H1 (cell line): ENCODE results near the gene RNF215. TPM values are rescaled to one million over a fixed set of nuclear protein-coding genes. Genes with fewer than 3 reads are reported as not detected.

Source experiments
- CTCF ChIA-PET: fragments of 300-600 bp; sonication (Branson Sonifier 250); formaldehyde crosslinking; loops from one replicate; lab custom pipeline; 2021; ENCODE audit not compliant: partially characterized antibody; lab: Charles Lee
- POLR2A ChIA-PET: fragments of 300-600 bp; sonication (Branson Sonifier 250); formaldehyde crosslinking; loops from one replicate; lab custom pipeline; 2021; ENCODE audit warnings: inconsistent platforms; ENCODE audit not compliant: partially characterized antibody; lab: Charles Lee
- DNase-seq, 2 experiments: peaks; one replicate each; pipeline versions ENCODE4 v3.0.0 to v3.0.0-alpha.2; 2010 to 2022; ENCODE audit warnings: low spot score in 2 of 2, low read depth in 1 of 2, mixed read lengths in 1 of 2
- FAIRE-seq: peaks from 2 replicates; lab custom pipeline; 2011; peaks lifted over from hg19 to GRCh38; lab: Jason Lieb, UNC
- H2AFZ ChIP-seq: 2 replicates; pipeline ENCODE4 v1.8.1; 2012; ENCODE audit warnings: low read length, inconsistent platforms
- H2AK5ac ChIP-seq: 2 replicates; pipeline ENCODE4 v1.6.1; 2013; ENCODE audit warnings: low read depth, low read length
- H2BK120ac ChIP-seq: replicated peaks from 2 replicates; pipeline ENCODE3; 2013; ENCODE audit warnings: low read depth, low read length, inconsistent platforms
- H2BK12ac ChIP-seq: 2 replicates; pipeline ENCODE4 v1.6.1; 2013; ENCODE audit warnings: low read depth, low read length
- H2BK15ac ChIP-seq: 2 replicates; pipeline ENCODE4 v1.6.1; 2013; ENCODE audit warnings: low read length
- H2BK20ac ChIP-seq: 2 replicates; pipeline ENCODE4 v1.6.1; 2013; ENCODE audit warnings: low read length
- H2BK5ac ChIP-seq: 2 replicates; pipeline ENCODE4 v1.6.1; 2013; ENCODE audit warnings: low read depth, low read length
- H3K14ac ChIP-seq: 2 replicates; pipeline ENCODE4 v1.6.1; 2013; ENCODE audit warnings: inconsistent platforms; ENCODE audit not compliant: insufficient read length
- H3K18ac ChIP-seq: 2 replicates; pipeline ENCODE4 v1.6.1; 2013; ENCODE audit warnings: low read length; ENCODE audit errors: extremely low read depth
- H3K23ac ChIP-seq: 2 replicates; pipeline ENCODE4 v1.6.1; 2013; ENCODE audit warnings: inconsistent platforms; ENCODE audit not compliant: insufficient read length
- H3K23me2 ChIP-seq: 2 replicates; pipeline ENCODE4 v1.6.1; 2013; ENCODE audit warnings: low read depth, low read length
- H3K27ac ChIP-seq: 2 replicates; pipeline ENCODE4 v1.6.1; 2011; ENCODE audit warnings: low read depth, low read length, inconsistent platforms
- H3K27me3 ChIP-seq, 4 experiments: replicated peaks in 1 of 4; 1 replicate in 1 of 4; 2 replicates in 3 of 4; pipeline versions ENCODE4 v1.6.1 to v1.8.1; 2011 to 2013; ENCODE audit warnings: low read length in 3 of 4, mild to moderate bottlenecking in 3 of 4, inconsistent platforms in 2 of 4, mixed read lengths in 2 of 4, moderate library complexity in 1 of 4; ENCODE audit not compliant: control insufficient read depth in 3 of 4, insufficient read depth in 3 of 4; ENCODE audit errors: extremely low read depth in 1 of 4
- H3K36me3 ChIP-seq, 4 experiments: 2 replicates each; pipeline versions ENCODE4 v1.6.1 to v1.8.1; 2011 to 2013; ENCODE audit warnings: mild to moderate bottlenecking in 4 of 4, low read length in 3 of 4, moderate library complexity in 2 of 4, control low read depth in 1 of 4, inconsistent platforms in 1 of 4; ENCODE audit not compliant: insufficient read depth in 4 of 4, control insufficient read depth in 2 of 4
- H3K4ac ChIP-seq: replicated peaks from 2 replicates; pipeline ENCODE3; 2013; ENCODE audit warnings: low read length, low read depth, mixed read lengths, inconsistent platforms; ENCODE audit not compliant: insufficient read length
- H3K4me1 ChIP-seq, 4 experiments: replicated peaks in 1 of 4; 1 replicate in 1 of 4; 2 replicates in 3 of 4; pipeline versions ENCODE4 v1.6.1 to v1.8.1; 2011 to 2013; ENCODE audit warnings: low read length in 3 of 4, inconsistent platforms in 2 of 4, mixed read lengths in 1 of 4; ENCODE audit not compliant: insufficient read depth in 4 of 4, control insufficient read depth in 3 of 4
- H3K4me2 ChIP-seq, 2 experiments: 2 replicates each; pipeline versions ENCODE4 v1.6.1 to v1.8.1; 2011 to 2013; ENCODE audit warnings: low read depth in 2 of 2, low read length in 2 of 2, control low read depth in 1 of 2, inconsistent platforms in 1 of 2, mild to moderate bottlenecking in 1 of 2; ENCODE audit not compliant: insufficient read depth in 1 of 2
- H3K4me3 ChIP-seq, 4 experiments: fragments of 200-600, 300-600 bp in 1 of 4; sonication (generic), shearing (Covaris generic), sonication (Bioruptor Twin) in 1 of 4; 2 replicates each; pipeline versions ENCODE4 v1.5.1 to v1.8.1; 2011 to 2016; ENCODE audit warnings: low read length in 4 of 4, low read depth in 3 of 4, control low read depth in 2 of 4, inconsistent platforms in 2 of 4, mild to moderate bottlenecking in 2 of 4, mixed read lengths in 1 of 4, moderate library complexity in 1 of 4; ENCODE audit not compliant: insufficient read depth in 2 of 4; ENCODE audit errors: extremely low read depth in 1 of 4
- H3K56ac ChIP-seq: replicated peaks from 2 replicates; pipeline ENCODE3; 2013; ENCODE audit warnings: low read depth, mild to moderate bottlenecking, mixed read lengths, low read length, inconsistent platforms; ENCODE audit not compliant: insufficient read length
- H3K79me1 ChIP-seq: 2 replicates; pipeline ENCODE4 v1.6.1; 2013; ENCODE audit warnings: low read depth, low read length, control low read depth
- H3K79me2 ChIP-seq, 2 experiments: 2 replicates each; pipeline versions ENCODE4 v1.6.1 to v1.8.1; 2012 to 2013; ENCODE audit warnings: low read length in 2 of 2, mild to moderate bottlenecking in 2 of 2, inconsistent platforms in 1 of 2; ENCODE audit not compliant: insufficient read depth in 2 of 2, control insufficient read depth in 1 of 2
- H3K9ac ChIP-seq, 4 experiments: replicated peaks in 1 of 4; 1 replicate in 1 of 4; 2 replicates in 3 of 4; pipeline versions ENCODE4 v1.6.1 to v1.8.1; 2011 to 2013; ENCODE audit warnings: low read depth in 3 of 4, low read length in 3 of 4, control low read depth in 2 of 4, mild to moderate bottlenecking in 2 of 4, moderate library complexity in 2 of 4, inconsistent platforms in 1 of 4; ENCODE audit errors: extremely low read depth in 1 of 4
- H3K9me3 ChIP-seq, 2 experiments: 2 replicates each; pipeline versions ENCODE4 v1.6.1 to v1.8.1; 2012 to 2013; ENCODE audit warnings: mild to moderate bottlenecking in 2 of 2, moderate library complexity in 2 of 2, control low read depth in 1 of 2, inconsistent platforms in 1 of 2, low read depth in 1 of 2, low read length in 1 of 2, mixed read lengths in 1 of 2; ENCODE audit not compliant: insufficient read depth in 2 of 2
- H4K20me1 ChIP-seq, 2 experiments: replicated peaks in 1 of 2; 2 replicates each; pipeline versions ENCODE3 to v1.8.1; 2011 to 2013; ENCODE audit warnings: inconsistent platforms in 2 of 2, low read length in 2 of 2, mild to moderate bottlenecking in 1 of 2; ENCODE audit not compliant: insufficient read depth in 2 of 2, control insufficient read depth in 1 of 2
- H4K5ac ChIP-seq: 2 replicates; pipeline ENCODE4 v1.6.1; 2013; ENCODE audit warnings: low read length, low read depth, mixed read lengths, inconsistent platforms; ENCODE audit not compliant: insufficient read length
- H4K8ac ChIP-seq: 2 replicates; pipeline ENCODE4 v1.8.0; 2013; ENCODE audit warnings: mild to moderate bottlenecking, moderate library complexity, low read length, inconsistent platforms; ENCODE audit not compliant: insufficient read depth; ENCODE audit errors: extremely low read depth
- H4K91ac ChIP-seq: replicated peaks from 2 replicates; pipeline ENCODE3; 2013; ENCODE audit warnings: low read length, mixed read lengths, inconsistent platforms; ENCODE audit not compliant: insufficient read length
- CREB1 ChIP-seq: IDR thresholded peaks from 2 replicates; pipeline ENCODE4 v1.6.1; 2012; ENCODE audit warnings: inconsistent platforms
- NRF1 ChIP-seq: IDR thresholded peaks from 2 replicates; pipeline ENCODE4 v1.6.1; 2011; ENCODE audit warnings: mild to moderate bottlenecking, low read depth, low read length, improper control_type of control experiment
- POLR2AphosphoS5 ChIP-seq: IDR thresholded peaks from 2 replicates; pipeline ENCODE4 v1.6.1; 2011; ENCODE audit warnings: low read depth, low read length
- WGBS, 2 experiments: shearing (Covaris generic) in 1 of 2; methylation state at CpG; one replicate each; pipeline versions ENCODE4 v1.1.6 to v1.1.7; 2013 to 2015; ENCODE audit warnings: low lambda C conversion rate in 2 of 2, mixed read lengths in 2 of 2, inconsistent platforms in 1 of 2, low coverage in 1 of 2, missing lambda C conversion rate in 1 of 2; ENCODE audit not compliant: insufficient replicate concordance in 2 of 2, insufficient coverage in 1 of 2, insufficient read length in 1 of 2; ENCODE audit errors: extremely low coverage in 1 of 2, missing lambda C conversion rate in 1 of 2; 5-methylcytosine and 5-hydroxymethylcytosine counted together
- polyA plus RNA-seq, 7 experiments: library from polyadenylated mRNA; depleted of rRNA in 3 of 7; stranded (reverse) in 5 of 7; unstranded in 2 of 7; fragments of >200 nt in 5 of 7; fragments of 200-250 nt in 2 of 7; gene quantifications; 1 replicate in 5 of 7; 2 replicates in 1 of 7; 4 replicates in 1 of 7; pipeline versions ENCODE4 v1.2.1 to v1.2.3, GENCODE V29; 2011 to 2013; ENCODE audit warnings: missing spikeins in 2 of 7, mixed read lengths in 2 of 7
- total RNA-seq: library from RNA; stranded (reverse); fragmentation: NEBNext Ultra II Directional; extraction: Animal tissue kit (Norgen Biotek cat#: 25700); gene quantifications from 2 replicates; pipeline ENCODE4 v1.2.1, GENCODE V29; 2021

Gene RNF215
- total and polyA plus RNA-seq, 2 of the 8 experiments (the other 6 are each of a cell fraction or from before 2014, with no cell fraction given): 13.1 to 19.0 TPM

GRCh38 chr22:30373331-30374325, 13.6 kb downstream of the RNF215 start:
- Histone ChIP-seq H2AK5ac (no peak overlapping the region), H3K4me1 (peaks cover 0 to 2% (median 0%) of the 10 kb centered on the region in 4 experiments; a peak in 1 of 7 replicates), H2BK12ac (0 out of 2 replicates have a peak overlapping the region, but pooled peaks have one; percentile 43), H3K23ac (no peak overlapping the region), H3K4me2 (no peak overlapping the region; a peak in 1 of 4 replicates), H3K4me3 (no peak overlapping the region), H3K4ac (peak overlapping the region; percentile 61), H3K36me3 (peaks cover 0 to 3% (median 2%) of the 10 kb centered on the region in 4 experiments; a peak in 1 of 8 replicates), H3K18ac (peak overlapping the region; percentile 32; the same call in 1 of the 2 replicates), H3K23me2 (no peaks in the 10 kb centered on the region), H3K79me2 (no peaks in the 10 kb centered on the region), H3K27ac (peak overlapping the region; percentile 61; the same call in 1 of the 2 replicates), H4K5ac (no peak overlapping the region), H2AFZ (no peak overlapping the region), H4K8ac (no peak overlapping the region; the same call in 1 of the 2 replicates), H3K9me3 (no peaks in the 10 kb centered on the region), H2BK120ac (no peak overlapping the region), H3K79me1 (no peaks in the 10 kb centered on the region), H3K9ac (no peak overlapping the region), H2BK15ac (no peak overlapping the region), H4K91ac (peak overlapping the region; percentile 69), H2BK5ac (peak overlapping the region; percentile 52; the same call in 1 of the 2 replicates), H3K56ac (no peak overlapping the region), H3K14ac (no peak overlapping the region), H3K27me3 (no peaks in the 10 kb centered on the region; a peak in 1 of 7 replicates), H2BK20ac (no peak overlapping the region), H4K20me1 (peaks cover 3 to 7% of the 10 kb centered on the region in 2 experiments)
- CTCF ChIA-PET: interaction anchor here (0.6 to 6.3 kb wide), 9 partner anchors 9 to 110 kb away, joined by 3 to 28 read pairs (median 7); partner anchors contain the start of genes CASTOR1 and RNF215
- DNase-seq: no peak
- no peak for FAIRE-seq
- 87% methylated on average over 33 of the region's 33 CpGs; no CpG with 5 or more reads in 1 of the 2 experiments for WGBS, 2 experiments
- POLR2A ChIA-PET: interaction anchor here (0.6 to 11.8 kb wide), 14 partner anchors 8 to 117 kb away, joined by 3 to 129 read pairs (median 3); partner anchors contain the start of genes CCDC157 and SF3A1
- TF ChIP-seq NRF1: no peak
- peak; percentile 30; the same call in 1 of the 2 replicates for TF ChIP-seq POLR2AphosphoS5
- TF ChIP-seq CREB1: no peak
